Sigmoid colon (tissue), 4 donors: ENCODE results near the gene SOCS7.
"Not testable (repeated sequence)": the region's sequence is repeated elsewhere in the genome, so short reads cannot be mapped to it uniquely, and the experiment has no call there.

Experiments used
- EP300 ChIP-seq, 4 donors: sonication (generic); formaldehyde crosslinking; IDR thresholded peaks; one replicate each; pipeline ENCODE4 v1.6.1; 2017; ENCODE audit warnings: antibody characterized with exemption in 4 of 4
- POLR2A ChIP-seq, 2 donors: fragments of 450-650 bp; IDR thresholded peaks; one replicate each; pipeline ENCODE4 v1.6.1; 2016; ENCODE audit warnings: antibody characterized with exemption in 2 of 2, mild to moderate bottlenecking in 2 of 2, moderate library complexity in 2 of 2
- POLR2AphosphoS5 ChIP-seq, 4 donors: sonication (generic); formaldehyde crosslinking; IDR thresholded peaks; one replicate each; pipeline ENCODE4 v1.6.1; 2017; ENCODE audit warnings: antibody characterized with exemption in 4 of 4
- TF ChIP-seq, protein P1 (sequence below), 4 experiments: fragments of 450-650 bp in 3 of 4; fragments of 200-600 bp in 1 of 4; IDR thresholded peaks; one replicate each; pipeline ENCODE4 v1.5.1; 2016 to 2019; ENCODE audit warnings: antibody characterized with exemption in 4 of 4, mild to moderate bottlenecking in 3 of 4, moderate library complexity in 2 of 4

DNA sequence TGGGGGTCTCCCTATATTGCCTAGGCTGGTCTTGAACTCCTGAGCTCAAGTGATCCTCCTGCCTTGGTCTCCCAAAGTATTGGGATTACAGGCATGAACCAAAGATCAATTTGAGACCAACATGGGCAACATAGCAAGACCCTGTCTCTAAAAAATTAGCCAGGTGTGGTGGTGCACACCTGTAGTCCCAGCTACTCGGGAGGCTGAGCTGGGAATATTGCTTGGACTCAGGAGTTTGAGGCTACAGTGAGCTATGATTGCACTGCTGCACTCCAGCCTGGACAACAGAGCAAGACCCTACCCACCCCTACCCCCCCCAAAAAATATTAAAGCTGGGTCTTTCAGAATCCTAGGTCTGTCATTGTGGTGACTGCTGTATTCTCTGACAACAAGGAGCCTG lies 85.7 kb downstream of the SOCS7 start:
- TF ChIP-seq, protein P1, sequence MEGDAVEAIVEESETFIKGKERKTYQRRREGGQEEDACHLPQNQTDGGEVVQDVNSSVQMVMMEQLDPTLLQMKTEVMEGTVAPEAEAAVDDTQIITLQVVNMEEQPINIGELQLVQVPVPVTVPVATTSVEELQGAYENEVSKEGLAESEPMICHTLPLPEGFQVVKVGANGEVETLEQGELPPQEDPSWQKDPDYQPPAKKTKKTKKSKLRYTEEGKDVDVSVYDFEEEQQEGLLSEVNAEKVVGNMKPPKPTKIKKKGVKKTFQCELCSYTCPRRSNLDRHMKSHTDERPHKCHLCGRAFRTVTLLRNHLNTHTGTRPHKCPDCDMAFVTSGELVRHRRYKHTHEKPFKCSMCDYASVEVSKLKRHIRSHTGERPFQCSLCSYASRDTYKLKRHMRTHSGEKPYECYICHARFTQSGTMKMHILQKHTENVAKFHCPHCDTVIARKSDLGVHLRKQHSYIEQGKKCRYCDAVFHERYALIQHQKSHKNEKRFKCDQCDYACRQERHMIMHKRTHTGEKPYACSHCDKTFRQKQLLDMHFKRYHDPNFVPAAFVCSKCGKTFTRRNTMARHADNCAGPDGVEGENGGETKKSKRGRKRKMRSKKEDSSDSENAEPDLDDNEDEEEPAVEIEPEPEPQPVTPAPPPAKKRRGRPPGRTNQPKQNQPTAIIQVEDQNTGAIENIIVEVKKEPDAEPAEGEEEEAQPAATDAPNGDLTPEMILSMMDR (IDR thresholded peaks at IDR 0.05) = not testable (repeated sequence)
- TF ChIP-seq POLR2A, POLR2AphosphoS5, EP300 (IDR thresholded peaks at IDR 0.05): not testable (repeated sequence)
